HEK293T (cell line): Measurements from ENCODE around the gene FTO.

Source experiments
- ARNT ChIP-seq: fragments of 450-650 bp; IDR thresholded peaks from 2 replicates; pipeline ENCODE4 v1.6.1; 2017; ENCODE audit warnings: mild to moderate bottlenecking
- BHLHE40 ChIP-seq: fragments of 450-650 bp; IDR thresholded peaks from 2 replicates; pipeline ENCODE4 v1.6.1; 2016; ENCODE audit warnings: mild to moderate bottlenecking, moderate library complexity, borderline replicate concordance
- ELF4 ChIP-seq: fragments of 450-650 bp; IDR thresholded peaks from 2 replicates; pipeline ENCODE4 v1.6.1; 2017; ENCODE audit warnings: antibody characterized with exemption
- FOXK2 ChIP-seq: fragments of 450-650 bp; IDR thresholded peaks from 2 replicates; pipeline ENCODE4 v1.6.1; 2016; ENCODE audit warnings: mild to moderate bottlenecking
- FOXM1 ChIP-seq: fragments of 450-650 bp; IDR thresholded peaks from 2 replicates; pipeline ENCODE4 v1.6.1; 2017; ENCODE audit warnings: mild to moderate bottlenecking, borderline replicate concordance
- LEF1 ChIP-seq: fragments of 450-650 bp; IDR thresholded peaks from 2 replicates; pipeline ENCODE4 v1.6.1; 2017; ENCODE audit warnings: mild to moderate bottlenecking, borderline replicate concordance
- NFRKB ChIP-seq: fragments of 450-650 bp; IDR thresholded peaks from 2 replicates; pipeline ENCODE4 v1.6.1; 2016; ENCODE audit warnings: mild to moderate bottlenecking, moderate library complexity
- SP1 ChIP-seq: fragments of 450-650 bp; IDR thresholded peaks from 2 replicates; pipeline ENCODE4 v1.6.1; 2017

DNA sequence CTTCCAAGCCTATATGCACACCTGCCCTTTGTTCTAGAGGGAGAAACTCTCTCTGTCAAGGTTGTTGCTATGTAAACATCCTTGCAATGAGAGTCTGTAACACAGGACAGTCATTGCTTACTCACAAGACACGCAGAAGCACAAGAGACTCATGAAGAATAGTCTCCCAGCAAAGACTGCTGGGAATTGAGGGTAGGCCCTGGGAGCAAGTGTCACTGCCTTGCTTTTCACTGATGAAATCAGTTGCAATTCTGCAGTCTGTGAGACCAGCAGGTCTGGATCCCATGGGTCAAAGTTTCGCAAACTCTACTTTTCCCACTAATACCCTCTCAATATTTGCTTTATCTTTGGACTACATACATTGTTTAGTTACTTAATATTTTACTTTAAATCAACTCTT is 177.4 kb downstream of the FTO start:
- TF ChIP-seq FOXM1 (no peak), LEF1 (no peak), SP1 (no peak), FOXK2 (no peak), ELF4 (no peak), ARNT (no peak), BHLHE40 (no peak), NFRKB (no peak)
